GM12878 (cell line): ENCODE results near the gene ANAPC2. TPM values are rescaled to one million over a fixed set of nuclear protein-coding genes. Genes with fewer than 3 reads are reported as not detected.

Source experiments
- BHLHE40 ChIP-seq, 2 experiments: fragments of 450-650 bp in 1 of 2; IDR thresholded peaks; 2 replicates each; pipeline ENCODE4 v1.6.1; 2011 to 2017; ENCODE audit warnings: low read depth in 2 of 2, borderline replicate concordance in 1 of 2, improper control_type of control experiment in 1 of 2, low read length in 1 of 2, mild to moderate bottlenecking in 1 of 2
- CEBPZ ChIP-seq: fragments of 150-350 bp; IDR thresholded peaks from 2 replicates; pipeline ENCODE4 v1.6.1; 2016; ENCODE audit warnings: low read depth, low read length
- CHD2 ChIP-seq: IDR thresholded peaks from 2 replicates; pipeline ENCODE4 v1.6.1; 2011; ENCODE audit warnings: low read depth, low read length, improper control_type of control experiment, borderline replicate concordance
- IRF5 ChIP-seq: fragments of 450-650 bp; IDR thresholded peaks from 2 replicates; pipeline ENCODE4 v1.6.1; 2017; ENCODE audit warnings: borderline replicate concordance
- MTA2 ChIP-seq: fragments of 450-650 bp; IDR thresholded peaks from 2 replicates; pipeline ENCODE4 v1.6.1; 2016; ENCODE audit warnings: low read depth, mild to moderate bottlenecking, moderate library complexity
- POLR2AphosphoS2 ChIP-seq: IDR thresholded peaks from 2 replicates; pipeline ENCODE4 v1.6.1; 2011; ENCODE audit warnings: low read depth, mild to moderate bottlenecking, low read length, improper control_type of control experiment, moderate library complexity
- RAD21 ChIP-seq: IDR thresholded peaks from 2 replicates; pipeline ENCODE4 v1.6.1; 2011; ENCODE audit warnings: mild to moderate bottlenecking, low read depth, low read length, moderate library complexity; ENCODE audit not compliant: insufficient read depth
- RUNX3 ChIP-seq: IDR thresholded peaks from 2 replicates; pipeline ENCODE4 v1.6.1; 2012; ENCODE audit warnings: low read length, inconsistent platforms
- SREBF2 ChIP-seq: IDR thresholded peaks from 2 replicates; pipeline ENCODE4 v1.6.1; 2012; ENCODE audit warnings: mild to moderate bottlenecking, low read length
- TCF12 ChIP-seq: IDR thresholded peaks from 2 replicates; pipeline ENCODE4 v1.6.1; 2011; ENCODE audit warnings: low read depth, mild to moderate bottlenecking, low read length
- USF1 ChIP-seq: IDR thresholded peaks from 2 replicates; pipeline ENCODE4 v1.6.1; 2011; ENCODE audit warnings: borderline replicate concordance, low read depth, mild to moderate bottlenecking, moderate library complexity, mixed read lengths, low read length; ENCODE audit not compliant: insufficient read depth; ENCODE audit errors: extremely low read length
- YBX1 ChIP-seq: fragments of 450-650 bp; IDR thresholded peaks from 2 replicates; pipeline ENCODE4 v1.6.1; 2016; ENCODE audit warnings: antibody characterized with exemption
- ZBTB4 ChIP-seq: fragments of 450-650 bp; formaldehyde crosslinking; IDR thresholded peaks from 2 replicates; pipeline ENCODE4 v1.4.0; 2022; ENCODE audit warnings: mild to moderate bottlenecking, moderate library complexity
- ZNF592 ChIP-seq: fragments of 450-650 bp; IDR thresholded peaks from 2 replicates; pipeline ENCODE4 v1.6.1; 2017; ENCODE audit warnings: mild to moderate bottlenecking, moderate library complexity
- polyA plus RNA-seq, 11 experiments: library from polyadenylated mRNA; depleted of rRNA in 4 of 11; unstranded in 6 of 11; stranded (reverse) in 5 of 11; fragments of >200 nt; fragmentation: Nextera tagmentation in 4 of 11; fragmentation: Illumina TruSeq in 1 of 11; extraction: Ambion mirVana in 4 of 11; extraction: Trizol in 1 of 11; gene quantifications; 1 replicate in 1 of 11; 2 replicates in 10 of 11; pipeline versions ENCODE4 v1.2.1 to v1.2.3, GENCODE V29; 2011 to 2016; ENCODE audit warnings: inconsistent platforms in 2 of 11, missing spikeins in 2 of 11, low read depth in 1 of 11
- total RNA-seq, 4 experiments: library from RNA; depleted of rRNA in 3 of 4; stranded (reverse); fragments of >200 nt in 3 of 4; fragmentation: Illumina TruSeq in 1 of 4; extraction: Trizol in 1 of 4; gene quantifications; 2 replicates each; pipeline versions ENCODE4 v1.2.1 to v1.2.3, GENCODE V29; 2013 to 2021

Gene ANAPC2
- total and polyA plus RNA-seq, 10 of the 15 experiments (the other 5 are each of a cell fraction or from before 2014, with no cell fraction given): 0.03 to 65.2 (median 20.5) TPM

- TF ChIP-seq ZNF592: peak; percentile 72
- peak; percentile 45 for TF ChIP-seq RAD21
- peak; percentile 78; the same call in 1 of the 2 replicates for TF ChIP-seq TCF12
- TF ChIP-seq RUNX3: peak; percentile 31; the same call in 1 of the 2 replicates
- no peak for TF ChIP-seq SREBF2
- TF ChIP-seq MTA2: no peak
- TF ChIP-seq CEBPZ: no peak
- peak; percentile 84 for TF ChIP-seq CHD2
- TF ChIP-seq POLR2AphosphoS2: peak; percentile 85
- TF ChIP-seq BHLHE40 (IDR thresholded peaks at IDR 0.05; ENCODE audit: borderline replicate concordance in 1 of 2, low read depth in 2 of 2, low read length in 1 of 2): peak; percentile 95 to 98
- no peak for TF ChIP-seq IRF5
- no peak for TF ChIP-seq ZBTB4 (CRISPR knock-in tag)
- no peak for TF ChIP-seq YBX1
- peak; percentile 57 for TF ChIP-seq USF1
These were observed at the start of gene ANAPC2, which contains the start of gene SSNA1 (continued) for GRCh38 chr9:137188490-137189296.
